B cell (primary cell): Measurements from ENCODE around the gene FBXO11.

ENCODE experiments used
- CTCF ChIP-seq: fragments of 200-600 bp; IDR thresholded peaks from one replicate; pipeline ENCODE4 v1.8.0; 2022; ENCODE audit warnings: antibody characterized with exemption, mild to moderate bottlenecking
- EZH2 ChIP-seq: IDR thresholded peaks from 2 replicates; pipeline ENCODE4 v1.6.1; 2012; ENCODE audit warnings: borderline replicate concordance, low read depth, mild to moderate bottlenecking, moderate library complexity, low read length; ENCODE audit not compliant: insufficient read depth, poor library complexity, severe bottlenecking

- TF ChIP-seq CTCF (no peak), EZH2 (no peak)
These were observed 86.5 kb downstream of the FBXO11 start for GRCh38 chr2:47819834-47820233.
